ENCODE data around the gene LPAR2. TPM values are rescaled to one million over a fixed set of nuclear protein-coding genes. Genes with fewer than 3 reads are reported as not detected.

LPAR2 gene
- total RNA-seq, 1 donor from 2014 or later: 40.3 TPM

DNA sequence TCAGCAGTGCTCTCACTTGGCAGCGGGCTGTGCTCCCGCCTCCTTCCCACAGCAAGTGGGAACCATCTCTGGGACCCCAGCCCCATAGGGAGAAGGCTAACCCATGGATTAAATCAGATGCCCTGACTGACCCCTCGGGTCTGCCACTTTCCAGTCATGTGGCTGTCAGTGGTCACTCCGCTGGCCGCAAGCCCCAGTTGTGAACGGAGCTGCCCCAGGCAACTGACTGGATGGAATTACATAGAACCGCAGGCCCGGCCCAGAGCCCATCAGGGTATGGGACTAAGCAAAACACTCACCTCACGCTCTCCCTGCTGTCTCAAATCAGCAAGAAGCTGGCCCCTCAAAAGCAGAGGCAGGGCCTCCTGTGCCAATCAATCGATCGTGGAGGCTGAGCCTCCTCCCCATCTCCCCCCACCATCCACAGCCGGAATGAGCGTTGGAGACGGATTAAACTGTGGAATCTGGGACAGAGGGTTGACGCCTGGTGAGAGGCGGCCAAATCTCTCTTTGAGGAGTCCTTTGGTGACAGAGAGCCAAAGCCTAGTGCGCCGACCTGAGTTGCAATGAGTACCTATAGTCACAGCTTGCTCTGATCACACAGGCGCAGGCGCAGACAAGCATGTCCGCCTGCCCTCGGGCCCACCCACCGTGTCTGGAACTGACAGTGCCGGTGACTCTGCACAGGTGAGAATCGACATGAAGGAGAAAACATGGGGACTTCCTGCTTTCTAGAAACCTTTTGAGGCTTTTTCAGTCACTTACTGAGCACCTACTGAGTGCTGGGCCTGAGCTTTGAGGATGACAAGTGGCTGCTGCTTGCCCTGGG lies 48.3 kb downstream of the LPAR2 start:
- intact Hi-C loops (cut with DNase I): no loop called here
- ATAC-seq (no peak), DNase-seq (no peak)
- TF ChIP-seq, protein P1, sequence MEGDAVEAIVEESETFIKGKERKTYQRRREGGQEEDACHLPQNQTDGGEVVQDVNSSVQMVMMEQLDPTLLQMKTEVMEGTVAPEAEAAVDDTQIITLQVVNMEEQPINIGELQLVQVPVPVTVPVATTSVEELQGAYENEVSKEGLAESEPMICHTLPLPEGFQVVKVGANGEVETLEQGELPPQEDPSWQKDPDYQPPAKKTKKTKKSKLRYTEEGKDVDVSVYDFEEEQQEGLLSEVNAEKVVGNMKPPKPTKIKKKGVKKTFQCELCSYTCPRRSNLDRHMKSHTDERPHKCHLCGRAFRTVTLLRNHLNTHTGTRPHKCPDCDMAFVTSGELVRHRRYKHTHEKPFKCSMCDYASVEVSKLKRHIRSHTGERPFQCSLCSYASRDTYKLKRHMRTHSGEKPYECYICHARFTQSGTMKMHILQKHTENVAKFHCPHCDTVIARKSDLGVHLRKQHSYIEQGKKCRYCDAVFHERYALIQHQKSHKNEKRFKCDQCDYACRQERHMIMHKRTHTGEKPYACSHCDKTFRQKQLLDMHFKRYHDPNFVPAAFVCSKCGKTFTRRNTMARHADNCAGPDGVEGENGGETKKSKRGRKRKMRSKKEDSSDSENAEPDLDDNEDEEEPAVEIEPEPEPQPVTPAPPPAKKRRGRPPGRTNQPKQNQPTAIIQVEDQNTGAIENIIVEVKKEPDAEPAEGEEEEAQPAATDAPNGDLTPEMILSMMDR (IDR thresholded peaks at IDR 0.05): no peak
- no peaks in the 10 kb centered on the region for H3K27me3 ChIP-seq (ENCODE audit: low read depth)
- no peaks in the 10 kb centered on the region for H3K36me3 ChIP-seq
- H3K4me1 ChIP-seq: no peaks in the 10 kb centered on the region
- no peak overlapping the region for H3K27ac ChIP-seq
- no peaks in the 10 kb centered on the region for H3K9me3 ChIP-seq
- H3K4me3 ChIP-seq: no peak overlapping the region

- H3K4me3 ChIP-seq: no peak overlapping the region
- no peaks in the 10 kb centered on the region for H3K9me3 ChIP-seq
- no peaks in the 10 kb centered on the region for H3K4me1 ChIP-seq
- H3K27me3 ChIP-seq (ENCODE audit: low read depth): no peaks in the 10 kb centered on the region
- no peaks in the 10 kb centered on the region for H3K36me3 ChIP-seq
- TF ChIP-seq, protein P1 (IDR thresholded peaks at IDR 0.05): no peak
- intact Hi-C loops (cut with DNase I): no loop called here
- ATAC-seq (no peak), DNase-seq (no peak)
- no peak overlapping the region for H3K27ac ChIP-seq
These were observed 49.8 kb downstream of the LPAR2 start for GRCh38 chr19:19578252-19578651.

- Histone ChIP-seq H3K27ac (no peak overlapping the region), H3K4me3 (no peak overlapping the region), H3K36me3 (peaks cover 1% of the 10 kb centered on the region), H3K4me1 (no peaks in the 10 kb centered on the region), H3K27me3 (ENCODE audit: low read depth) (no peaks in the 10 kb centered on the region), H3K9me3 (no peaks in the 10 kb centered on the region)
- TF ChIP-seq, protein P1 (IDR thresholded peaks at IDR 0.05): no peak
- ATAC-seq: no peak
- DNase-seq: no peak
- intact Hi-C loops (cut with DNase I): no loop called here
These were observed 52.6 kb downstream of the LPAR2 start for GRCh38 chr19:19575411-19575810.

Other genes with a start within 250 kb of the LPAR2 start
- gene GATAD2A, start 222.5 kb downstream of the LPAR2 start, total RNA-seq: 84.0 TPM
- 2.9 TPM for gene TSSK6, start 112.7 kb downstream of the LPAR2 start, total RNA-seq
- gene NDUFA13, start 112.0 kb downstream of the LPAR2 start, total RNA-seq: 218 TPM
- gene YJEFN3, start 99.3 kb downstream of the LPAR2 start, total RNA-seq: 6.6 TPM
- gene CILP2, start 90.0 kb downstream of the LPAR2 start, total RNA-seq: 0.12 TPM
- gene PBX4, start 9.5 kb downstream of the LPAR2 start, total RNA-seq: 3.7 TPM
- 54.4 TPM for gene GMIP, start 15.4 kb upstream of the LPAR2 start, total RNA-seq
- gene ATP13A1, start 35.5 kb upstream of the LPAR2 start, total RNA-seq: 71.9 TPM
- 13.1 TPM for gene ZNF101, start 40.6 kb upstream of the LPAR2 start, total RNA-seq
- 6.7 TPM for gene ZNF14, start 104.9 kb upstream of the LPAR2 start, total RNA-seq
- 24.5 TPM for gene ZNF506, start 193.5 kb upstream of the LPAR2 start, total RNA-seq
- gene ZNF253, start 237.7 kb upstream of the LPAR2 start, total RNA-seq: 10.4 TPM

Data from lower lobe of right lung (tissue), 2 donors.